SK-N-DZ (cell line): ENCODE results near the gene STK40.

ENCODE experiments used
- DNase-seq: peaks from one replicate; pipeline ENCODE4 v3.0.0-alpha.2; 2015; ENCODE audit warnings: low spot score
- small RNA-seq, 2 experiments: library from RNA; depleted of rRNA; stranded (forward); fragments of <200 nt; gene quantifications; one replicate each; pipeline ENCODE3, GENCODE V24; 2014

STK40 gene

GRCh38 chr1:36320291-36320761 lies 65.4 kb downstream of the STK40 start:
- no peak for DNase-seq

GRCh38 chr1:36309397-36309796 lies 76.3 kb downstream of the STK40 start:
- DNase-seq = no peak

- no peak for DNase-seq
Measured at GRCh38 chr1:36307601-36308330, 78.0 kb downstream of the STK40 start.

GRCh38 chr1:36306902-36307456 lies 78.7 kb downstream of the STK40 start:
- peak; percentile 92 for DNase-seq

- peak; percentile 31 for DNase-seq
Measured at GRCh38 chr1:36306210-36306901, 79.4 kb downstream of the STK40 start, which contains the start of gene SH3D21. Gene SH3D21 (plus strand): TSS chr1:36306368. CDS start chr1:36306421, 53 bp downstream.

- DNase-seq = no peak
Measured at GRCh38 chr1:36305915-36306209, 79.9 kb downstream of the STK40 start.

GRCh38 chr1:36304970-36305914 lies 80.5 kb downstream of the STK40 start:
- DNase-seq = no peak

GRCh38 chr1:36304521-36304920 lies 81.2 kb downstream of the STK40 start:
- no peak for DNase-seq

GRCh38 chr1:36303650-36304360 lies 81.9 kb downstream of the STK40 start:
- DNase-seq = no peak

GRCh38 chr1:36303244-36303643 lies 82.5 kb downstream of the STK40 start:
- DNase-seq = no peak

- no peak for DNase-seq
Measured at GRCh38 chr1:36301220-36301619, 84.5 kb downstream of the STK40 start.

GRCh38 chr1:36300526-36300925 lies 85.2 kb downstream of the STK40 start:
- no peak for DNase-seq

GRCh38 chr1:36298640-36299039 lies 87.1 kb downstream of the STK40 start:
- DNase-seq = no peak

GRCh38 chr1:36297062-36297461 lies 88.7 kb downstream of the STK40 start:
- DNase-seq = no peak

- DNase-seq = no peak
Measured at GRCh38 chr1:36295390-36295789, 90.3 kb downstream of the STK40 start.

Small RNA genes lying within 50 kb of the gene (small RNA-seq; reads per million reads assigned to genes)
- gene RNU4-27P = 0.04 to 0.08 reads per million in 2 experiments
- 0.04 to 0.05 reads per million in 2 experiments for gene SNORA63C
